Measurements from ENCODE around the gene MRGPRE. TPM values are rescaled to one million over a fixed set of nuclear protein-coding genes. Genes with fewer than 3 reads are reported as not detected.
A peak's percentile ranks its signal among the peaks of the same experiment; 100 is the strongest.

The MRGPRE gene
- total and polyA plus RNA-seq, 7 donors = not detected

DNA sequence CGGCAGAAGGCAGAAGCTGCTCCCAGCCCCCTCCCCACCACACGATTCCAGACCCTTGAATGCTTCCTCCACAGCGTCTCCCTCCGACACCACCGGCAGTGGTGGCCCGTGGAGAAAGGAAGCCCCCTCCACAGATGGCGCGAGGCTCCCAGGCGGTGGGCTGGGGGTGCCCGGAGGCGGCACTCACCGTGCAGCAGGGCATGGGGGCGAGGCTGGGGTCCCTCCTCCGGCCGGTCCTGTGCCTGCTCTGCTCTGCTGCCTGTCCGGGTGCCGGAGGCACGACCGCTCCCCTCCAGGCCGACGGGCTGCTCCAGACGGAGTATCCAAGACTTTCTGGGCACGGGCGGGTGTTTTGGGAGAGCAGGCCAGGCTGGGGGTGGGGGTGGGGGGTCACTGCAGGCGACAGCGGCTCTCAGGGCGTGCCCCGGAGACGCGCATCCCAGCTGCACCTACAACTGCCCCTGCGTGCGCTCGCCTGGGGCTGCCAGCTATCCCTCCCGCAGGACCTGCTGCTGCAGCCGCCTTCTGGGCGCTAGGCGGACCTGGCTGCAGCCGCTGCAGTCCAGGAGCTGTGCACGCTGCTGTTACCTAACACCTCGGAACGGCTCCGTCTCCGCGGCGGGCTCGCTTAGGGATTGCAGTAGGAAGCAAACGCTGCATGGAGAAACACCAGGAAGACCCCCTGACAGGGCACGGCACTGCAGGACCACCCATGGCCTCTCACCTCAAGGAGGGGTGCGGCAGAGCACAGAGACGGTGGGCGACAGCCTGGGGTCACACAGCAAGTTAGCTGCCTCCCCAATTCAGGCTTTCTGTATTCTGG, 28.8 kb downstream of the MRGPRE start:
- peak in 3 of 4 donors; percentile 37 to 60 (median 57) for ATAC-seq
- no peaks in the 10 kb centered on the region for H3K9me3 ChIP-seq
- H3K36me3 ChIP-seq (ENCODE audit: insufficient read depth in 1 of 2, low read depth in 1 of 2) = no peaks in the 10 kb centered on the region
- intact Hi-C loops (cut with DNase I) = loop anchor here in 1 of 2 donors (1.0 kb wide), 1 partner anchor 31 kb away; no protein-coding TSS in a partner anchor
- H3K27me3 ChIP-seq (ENCODE audit: insufficient read depth in 3 of 3, low read length in 2 of 3) = peaks cover 0 to 38% (median 21%) of the 10 kb centered on the region in 3 donors
- TF ChIP-seq, protein P1, sequence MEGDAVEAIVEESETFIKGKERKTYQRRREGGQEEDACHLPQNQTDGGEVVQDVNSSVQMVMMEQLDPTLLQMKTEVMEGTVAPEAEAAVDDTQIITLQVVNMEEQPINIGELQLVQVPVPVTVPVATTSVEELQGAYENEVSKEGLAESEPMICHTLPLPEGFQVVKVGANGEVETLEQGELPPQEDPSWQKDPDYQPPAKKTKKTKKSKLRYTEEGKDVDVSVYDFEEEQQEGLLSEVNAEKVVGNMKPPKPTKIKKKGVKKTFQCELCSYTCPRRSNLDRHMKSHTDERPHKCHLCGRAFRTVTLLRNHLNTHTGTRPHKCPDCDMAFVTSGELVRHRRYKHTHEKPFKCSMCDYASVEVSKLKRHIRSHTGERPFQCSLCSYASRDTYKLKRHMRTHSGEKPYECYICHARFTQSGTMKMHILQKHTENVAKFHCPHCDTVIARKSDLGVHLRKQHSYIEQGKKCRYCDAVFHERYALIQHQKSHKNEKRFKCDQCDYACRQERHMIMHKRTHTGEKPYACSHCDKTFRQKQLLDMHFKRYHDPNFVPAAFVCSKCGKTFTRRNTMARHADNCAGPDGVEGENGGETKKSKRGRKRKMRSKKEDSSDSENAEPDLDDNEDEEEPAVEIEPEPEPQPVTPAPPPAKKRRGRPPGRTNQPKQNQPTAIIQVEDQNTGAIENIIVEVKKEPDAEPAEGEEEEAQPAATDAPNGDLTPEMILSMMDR (IDR thresholded peaks at IDR 0.05) = no peak
- peak in 1 of 2 donors; percentile 49 for DNase-seq
- H3K4me1 ChIP-seq = no peaks in the 10 kb centered on the region
- H3K27ac ChIP-seq = no peak overlapping the region
- H3K4me3 ChIP-seq = no peak overlapping the region
- 2 to 3% (median 2%) methylated on average over 46 to 51 of the region's 51 CpGs for WGBS, 3 donors

DNA sequence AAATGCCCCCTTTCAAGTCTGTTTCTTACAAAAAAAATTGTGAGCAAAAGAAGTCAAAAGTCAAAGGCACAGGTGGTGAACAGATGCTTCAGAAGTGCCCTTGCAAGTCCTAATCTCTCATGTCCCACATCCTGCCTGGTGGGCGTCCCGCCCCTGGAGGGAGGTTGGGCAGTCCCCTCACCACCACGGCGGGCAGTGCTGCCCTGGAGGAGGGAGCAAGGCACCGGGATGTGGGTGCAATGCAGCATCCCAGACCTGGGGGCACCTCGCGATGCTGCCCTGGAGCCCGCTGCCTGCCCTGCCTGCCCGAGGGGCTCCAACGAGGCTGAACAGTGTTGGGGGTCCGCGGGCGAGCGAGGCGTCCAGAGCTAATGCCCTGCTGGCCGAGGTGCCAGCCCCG, 29.5 kb downstream of the MRGPRE start:
- ATAC-seq (no peak), DNase-seq (peak in 1 of 2 donors; percentile 17)
- H3K27ac ChIP-seq = no peak overlapping the region
- intact Hi-C loops (cut with DNase I) = loop anchor here in 1 of 2 donors (1.0 kb wide), 1 partner anchor 30 kb away; no protein-coding TSS in a partner anchor
- peaks cover 0 to 38% (median 21%) of the 10 kb centered on the region in 3 donors for H3K27me3 ChIP-seq (ENCODE audit: insufficient read depth in 3 of 3, low read length in 2 of 3)
- H3K36me3 ChIP-seq (ENCODE audit: insufficient read depth in 1 of 2, low read depth in 1 of 2) = no peaks in the 10 kb centered on the region
- no peaks in the 10 kb centered on the region for H3K9me3 ChIP-seq
- no peak overlapping the region for H3K4me3 ChIP-seq
- no peaks in the 10 kb centered on the region for H3K4me1 ChIP-seq
- whole genome bisulfite sequencing, 3 donors = 5 to 11% (median 10%) methylated on average over 17 of the region's 17 CpGs
- TF ChIP-seq, protein P1 (IDR thresholded peaks at IDR 0.05) = no peak

DNA sequence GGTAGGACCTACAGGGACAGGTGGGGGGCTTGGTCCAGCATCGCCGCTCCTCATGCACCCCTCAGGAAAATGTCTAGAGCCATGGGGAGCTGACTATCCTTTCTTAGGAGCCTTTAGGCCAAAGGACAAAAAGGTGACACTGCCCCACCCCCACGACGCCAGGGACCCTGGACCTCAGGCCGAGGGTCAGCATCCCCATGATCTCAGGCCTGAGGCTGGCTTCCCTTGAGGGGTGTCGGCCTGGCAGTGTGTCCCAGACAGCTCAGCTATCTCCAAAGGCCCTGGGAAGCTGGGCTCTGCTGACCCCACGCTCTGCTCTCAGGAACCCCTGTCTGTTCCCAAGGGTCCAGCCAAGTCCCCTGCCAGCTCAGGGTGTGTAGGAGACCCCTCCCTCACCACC, 29.9 kb downstream of the MRGPRE start:
- Histone ChIP-seq H3K27me3 (ENCODE audit: insufficient read depth in 3 of 3, low read length in 2 of 3) (peaks cover 0 to 38% (median 21%) of the 10 kb centered on the region in 3 donors), H3K36me3 (ENCODE audit: insufficient read depth in 1 of 2, low read depth in 1 of 2) (no peaks in the 10 kb centered on the region), H3K4me3 (no peak overlapping the region), H3K4me1 (no peaks in the 10 kb centered on the region), H3K27ac (no peak overlapping the region), H3K9me3 (no peaks in the 10 kb centered on the region)
- DNase-seq (peak in 1 of 2 donors; percentile 45), ATAC-seq (no peak)
- TF ChIP-seq, protein P1 (IDR thresholded peaks at IDR 0.05) = no peak
- intact Hi-C loops (cut with DNase I) = no loop called here
- 60 to 69% (median 64%) methylated on average over 7 of the region's 7 CpGs for WGBS, 3 donors

DNA sequence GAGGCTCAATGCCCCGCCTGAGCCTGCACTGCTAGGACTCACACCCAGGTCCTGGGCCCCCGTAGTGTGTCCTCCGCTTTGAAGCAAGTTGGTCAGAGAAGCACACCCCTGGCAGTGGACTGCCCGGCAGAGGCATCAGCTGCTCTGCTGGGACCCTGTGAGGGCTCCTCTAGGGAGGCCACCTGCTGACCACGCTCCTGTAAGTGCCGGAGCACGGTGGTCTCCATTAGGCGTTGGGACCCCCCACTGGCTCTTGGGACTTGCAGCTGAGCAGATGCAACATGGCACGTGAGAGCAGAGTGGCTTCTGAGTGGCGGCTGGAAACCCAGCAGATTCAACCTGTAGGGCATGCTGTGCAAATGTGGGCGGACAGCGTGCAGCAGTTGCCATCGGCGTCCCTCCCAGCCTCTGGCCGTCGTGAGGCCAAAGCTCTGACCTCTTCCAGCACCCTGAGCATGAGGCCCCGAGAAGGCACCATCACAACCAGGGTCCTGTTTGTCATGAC, 30.5 kb downstream of the MRGPRE start:
- DNase-seq = no peak
- H3K9me3 ChIP-seq = no peaks in the 10 kb centered on the region
- no peak overlapping the region for H3K27ac ChIP-seq
- H3K4me3 ChIP-seq = no peak overlapping the region
- H3K27me3 ChIP-seq (ENCODE audit: insufficient read depth in 3 of 3, low read length in 2 of 3) = peaks cover 0 to 38% (median 21%) of the 10 kb centered on the region in 3 donors
- H3K36me3 ChIP-seq (ENCODE audit: insufficient read depth in 1 of 2, low read depth in 1 of 2) = no peaks in the 10 kb centered on the region
- ATAC-seq = no peak
- H3K4me1 ChIP-seq = no peaks in the 10 kb centered on the region
- TF ChIP-seq, protein P1 (IDR thresholded peaks at IDR 0.05) = no peak
- 63 to 72% (median 68%) methylated on average over 17 of the region's 17 CpGs for WGBS, 3 donors
- intact Hi-C loops (cut with DNase I) = no loop called here
